Measurements from ENCODE around the gene ARID1A.
"Not testable (repeated sequence)": the region's sequence is repeated elsewhere in the genome, so short reads cannot be mapped to it uniquely, and the experiment has no call there.

Gene ARID1A

GRCh38 chr1:26695356-26696118, at the start of gene ARID1A:
TSS of gene ARID1A (plus strand) at chr1:26696015. CDS start at chr1:26696404, 389 bp downstream.
- Histone ChIP-seq H3K4me3 (ENCODE audit: low read depth, low read length) (peak within 1 kb of the TSS; percentile 83), H3K4me1 (ENCODE audit: control insufficient read depth, insufficient read depth, low read length, unreplicated experiment) (peaks cover 52% of the 10 kb centered on the region), H3K79me2 (ENCODE audit: control insufficient read depth, insufficient read depth, low read length, unreplicated experiment) (peaks cover 55% of the 10 kb centered on the region), H3K36me3 (ENCODE audit: insufficient read depth, low read length) (no peaks in the 10 kb centered on the region), H3K27ac (ENCODE audit: low read depth, low read length) (peak within 1 kb of the TSS; percentile 91), H2AFZ (ENCODE audit: low read length, unreplicated experiment) (peak within 1 kb of the TSS; percentile 92), H3K27me3 (ENCODE audit: insufficient read depth, low read length) (no peaks in the 10 kb centered on the region)

GRCh38 chr1:26664802-26665201, 31.0 kb upstream of the ARID1A start:
- no peaks in the 10 kb centered on the region for H3K4me1 ChIP-seq (ENCODE audit: control insufficient read depth, insufficient read depth, low read length, unreplicated experiment)
- H3K27me3 ChIP-seq (ENCODE audit: insufficient read depth, low read length): no peaks in the 10 kb centered on the region
- H3K27ac ChIP-seq (ENCODE audit: low read depth, low read length): no peak overlapping the region
- no peaks in the 10 kb centered on the region for H3K79me2 ChIP-seq (ENCODE audit: control insufficient read depth, insufficient read depth, low read length, unreplicated experiment)
- H3K4me3 ChIP-seq (ENCODE audit: low read depth, low read length): no peak overlapping the region
- H3K36me3 ChIP-seq (ENCODE audit: insufficient read depth, low read length): no peaks in the 10 kb centered on the region
- H2AFZ ChIP-seq (ENCODE audit: low read length, unreplicated experiment): no peak overlapping the region

- H3K4me3 ChIP-seq (ENCODE audit: low read depth, low read length): no peak overlapping the region
- no peaks in the 10 kb centered on the region for H3K79me2 ChIP-seq (ENCODE audit: control insufficient read depth, insufficient read depth, low read length, unreplicated experiment)
- H3K27ac ChIP-seq (ENCODE audit: low read depth, low read length): no peak overlapping the region
- no peaks in the 10 kb centered on the region for H3K36me3 ChIP-seq (ENCODE audit: insufficient read depth, low read length)
- no peak overlapping the region for H2AFZ ChIP-seq (ENCODE audit: low read length, unreplicated experiment)
- H3K4me1 ChIP-seq (ENCODE audit: control insufficient read depth, insufficient read depth, low read length, unreplicated experiment): no peaks in the 10 kb centered on the region
- no peaks in the 10 kb centered on the region for H3K27me3 ChIP-seq (ENCODE audit: insufficient read depth, low read length)
Observed at GRCh38 chr1:26666855-26667254, 29.0 kb upstream of the ARID1A start.

DNA sequence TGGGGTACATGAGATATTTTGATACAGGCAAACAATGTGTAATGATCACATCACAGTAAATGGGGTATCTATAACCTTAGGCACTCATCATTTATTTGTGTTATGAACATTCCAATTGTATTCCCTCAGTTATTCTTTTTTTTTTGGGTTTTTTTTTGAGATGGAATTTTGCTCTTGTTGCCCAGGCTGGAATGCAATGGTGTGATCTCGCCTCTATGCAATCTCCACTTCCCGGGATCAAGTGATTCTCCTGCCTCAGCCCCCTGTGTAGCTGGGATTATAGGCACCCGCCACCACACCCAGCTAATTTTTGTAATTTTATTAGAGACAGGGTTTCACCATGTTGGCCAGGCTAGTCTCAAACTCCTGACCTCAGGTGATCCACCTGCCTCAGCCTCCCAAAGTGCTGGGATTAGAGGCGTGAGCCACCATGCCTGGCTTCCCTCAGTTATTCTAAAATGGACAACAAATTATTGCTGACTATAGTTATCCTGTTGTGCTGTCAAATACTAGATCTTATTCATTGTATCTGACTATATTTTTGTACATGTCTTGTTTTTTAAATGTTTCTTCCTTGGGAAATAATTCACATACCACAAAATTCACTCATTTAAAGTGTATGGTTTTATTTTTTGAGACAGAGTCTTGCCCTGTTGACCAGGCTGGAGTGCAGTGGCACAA, 27.6 kb upstream of the ARID1A start:
- H3K4me1 ChIP-seq (ENCODE audit: control insufficient read depth, insufficient read depth, low read length, unreplicated experiment); H3K4me3 ChIP-seq (ENCODE audit: low read depth, low read length); H3K79me2 ChIP-seq (ENCODE audit: control insufficient read depth, insufficient read depth, low read length, unreplicated experiment); H3K27me3 ChIP-seq (ENCODE audit: insufficient read depth, low read length); H2AFZ ChIP-seq (ENCODE audit: low read length, unreplicated experiment); H3K27ac ChIP-seq (ENCODE audit: low read depth, low read length); H3K36me3 ChIP-seq (ENCODE audit: insufficient read depth, low read length): not testable (repeated sequence)

GRCh38 chr1:26677306-26678115, 18.3 kb upstream of the ARID1A start:
- Histone ChIP-seq H3K4me1 (ENCODE audit: control insufficient read depth, insufficient read depth, low read length, unreplicated experiment) (peaks cover 10% of the 10 kb centered on the region), H3K79me2 (ENCODE audit: control insufficient read depth, insufficient read depth, low read length, unreplicated experiment) (no peaks in the 10 kb centered on the region), H2AFZ (ENCODE audit: low read length, unreplicated experiment) (peak overlapping the region; percentile 96), H3K4me3 (ENCODE audit: low read depth, low read length) (peak overlapping the region; percentile 60), H3K36me3 (ENCODE audit: insufficient read depth, low read length) (no peaks in the 10 kb centered on the region), H3K27ac (ENCODE audit: low read depth, low read length) (no peak overlapping the region), H3K27me3 (ENCODE audit: insufficient read depth, low read length) (no peaks in the 10 kb centered on the region)

- H3K27ac ChIP-seq (ENCODE audit: low read depth, low read length): no peak overlapping the region
Observed at GRCh38 chr1:26684763-26685508, 10.9 kb upstream of the ARID1A start.

DNA sequence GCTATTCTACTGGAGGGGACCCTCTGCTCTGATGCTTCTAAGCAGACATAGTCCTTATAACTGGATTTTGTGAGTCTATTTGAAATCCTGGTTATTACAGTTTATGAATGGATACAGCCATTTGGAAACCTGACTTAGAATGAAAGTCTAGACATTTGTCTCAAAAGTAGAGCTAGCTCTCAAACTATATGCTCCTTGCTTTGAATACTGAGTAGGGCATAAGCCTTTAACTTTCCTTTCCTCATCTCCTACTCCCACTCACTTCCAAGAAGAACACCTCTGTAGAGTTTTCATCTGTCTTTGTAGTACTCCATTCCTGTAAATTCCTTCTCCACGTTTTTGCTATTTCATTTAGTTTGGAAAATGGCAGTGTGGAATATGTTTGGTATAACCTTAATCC, 9.0 kb upstream of the ARID1A start:
- no peaks in the 10 kb centered on the region for H3K79me2 ChIP-seq (ENCODE audit: control insufficient read depth, insufficient read depth, low read length, unreplicated experiment)
- no peak overlapping the region for H3K4me3 ChIP-seq (ENCODE audit: low read depth, low read length)
- H3K27me3 ChIP-seq (ENCODE audit: insufficient read depth, low read length): no peaks in the 10 kb centered on the region
- H3K4me1 ChIP-seq (ENCODE audit: control insufficient read depth, insufficient read depth, low read length, unreplicated experiment): peaks cover 15% of the 10 kb centered on the region
- H3K36me3 ChIP-seq (ENCODE audit: insufficient read depth, low read length): no peaks in the 10 kb centered on the region
- no peak overlapping the region for H3K27ac ChIP-seq (ENCODE audit: low read depth, low read length)
- no peak overlapping the region for H2AFZ ChIP-seq (ENCODE audit: low read length, unreplicated experiment)

More at GRCh38 chr1:26684763-26685508, 10.9 kb upstream of the ARID1A start:
- H3K4me3 ChIP-seq (ENCODE audit: low read depth, low read length): no peak overlapping the region
- H3K27me3 ChIP-seq (ENCODE audit: insufficient read depth, low read length): no peaks in the 10 kb centered on the region
- H2AFZ ChIP-seq (ENCODE audit: low read length, unreplicated experiment): peak overlapping the region; percentile 7
- H3K4me1 ChIP-seq (ENCODE audit: control insufficient read depth, insufficient read depth, low read length, unreplicated experiment): peaks cover 5% of the 10 kb centered on the region
- H3K79me2 ChIP-seq (ENCODE audit: control insufficient read depth, insufficient read depth, low read length, unreplicated experiment): no peaks in the 10 kb centered on the region
- no peaks in the 10 kb centered on the region for H3K36me3 ChIP-seq (ENCODE audit: insufficient read depth, low read length)

DNA sequence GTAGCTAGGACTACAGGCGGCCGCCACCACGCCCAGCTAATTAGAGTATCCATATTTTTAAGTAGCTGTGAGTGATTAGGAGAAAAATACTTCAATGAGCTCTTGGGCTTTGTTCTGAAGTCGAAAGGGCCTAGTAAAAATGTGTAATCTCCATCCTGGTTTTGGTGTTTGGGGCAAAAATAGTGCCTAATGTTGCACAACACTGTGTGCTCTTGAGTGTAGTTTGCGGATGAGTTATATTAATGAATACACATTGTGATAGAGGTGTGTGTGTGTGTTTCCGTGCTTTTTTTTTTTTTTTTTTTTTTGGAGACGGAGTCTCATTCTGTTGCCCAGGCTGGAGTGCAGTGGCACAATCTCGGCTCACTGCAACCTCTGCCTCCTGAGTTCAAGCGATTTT, 6.3 kb upstream of the ARID1A start:
- no peak overlapping the region for H3K4me3 ChIP-seq (ENCODE audit: low read depth, low read length)
- H3K79me2 ChIP-seq (ENCODE audit: control insufficient read depth, insufficient read depth, low read length, unreplicated experiment): peaks cover 4% of the 10 kb centered on the region
- H2AFZ ChIP-seq (ENCODE audit: low read length, unreplicated experiment): no peak overlapping the region
- no peak overlapping the region for H3K27ac ChIP-seq (ENCODE audit: low read depth, low read length)
- peaks cover 25% of the 10 kb centered on the region for H3K4me1 ChIP-seq (ENCODE audit: control insufficient read depth, insufficient read depth, low read length, unreplicated experiment)
- no peaks in the 10 kb centered on the region for H3K36me3 ChIP-seq (ENCODE audit: insufficient read depth, low read length)
- H3K27me3 ChIP-seq (ENCODE audit: insufficient read depth, low read length): no peaks in the 10 kb centered on the region

DNA sequence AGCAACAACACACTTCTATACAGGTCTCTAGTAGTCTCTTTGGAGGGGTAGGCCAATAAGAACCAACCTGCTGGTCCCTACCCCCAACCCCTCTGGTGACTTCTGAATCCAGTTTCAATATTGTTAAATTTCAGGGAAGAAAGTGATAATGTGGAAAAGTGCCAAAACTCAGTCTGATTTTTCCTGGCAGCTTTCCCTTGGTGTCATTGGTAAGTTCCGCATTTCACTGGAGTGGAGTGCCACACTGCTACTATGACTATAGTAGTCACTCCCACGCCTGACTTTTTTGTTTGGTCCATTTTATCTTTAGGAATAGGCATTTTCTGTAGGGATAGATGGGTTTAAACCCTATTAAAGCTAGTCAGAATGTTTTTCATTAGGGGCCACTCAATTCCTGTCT, 5.7 kb upstream of the ARID1A start:
- Histone ChIP-seq H3K4me3 (ENCODE audit: low read depth, low read length) (no peak overlapping the region), H3K36me3 (ENCODE audit: insufficient read depth, low read length) (no peaks in the 10 kb centered on the region), H3K27me3 (ENCODE audit: insufficient read depth, low read length) (no peaks in the 10 kb centered on the region), H3K4me1 (ENCODE audit: control insufficient read depth, insufficient read depth, low read length, unreplicated experiment) (peaks cover 31% of the 10 kb centered on the region), H2AFZ (ENCODE audit: low read length, unreplicated experiment) (no peak overlapping the region), H3K79me2 (ENCODE audit: control insufficient read depth, insufficient read depth, low read length, unreplicated experiment) (peaks cover 10% of the 10 kb centered on the region), H3K27ac (ENCODE audit: low read depth, low read length) (no peak overlapping the region)

GRCh38 chr1:26690576-26691031, 5.2 kb upstream of the ARID1A start:
- peaks cover 12% of the 10 kb centered on the region for H3K79me2 ChIP-seq (ENCODE audit: control insufficient read depth, insufficient read depth, low read length, unreplicated experiment)
- H3K4me3 ChIP-seq (ENCODE audit: low read depth, low read length): no peak overlapping the region
- peaks cover 31% of the 10 kb centered on the region for H3K4me1 ChIP-seq (ENCODE audit: control insufficient read depth, insufficient read depth, low read length, unreplicated experiment)
- H3K27me3 ChIP-seq (ENCODE audit: insufficient read depth, low read length): no peaks in the 10 kb centered on the region
- H3K36me3 ChIP-seq (ENCODE audit: insufficient read depth, low read length): no peaks in the 10 kb centered on the region
- H3K27ac ChIP-seq (ENCODE audit: low read depth, low read length): no peak overlapping the region
- no peak overlapping the region for H2AFZ ChIP-seq (ENCODE audit: low read length, unreplicated experiment)
